B cell (primary cell): ENCODE data around the gene BRD1. TPM values are rescaled to one million over a fixed set of nuclear protein-coding genes. Genes with fewer than 3 reads are reported as not detected.

Source experiments
- ATAC-seq: fragments of 200-7000 bp; cut with Tn5 transposase; one replicate; pipeline ENCODE4 v1.10.0; 2021; ENCODE audit warnings: low read depth, mild to moderate bottlenecking, moderate number of reproducible peaks, moderate library complexity
- CTCF ChIA-PET: fragments of 350-600 bp; sonication (Branson Sonifier 250); formaldehyde crosslinking; loops from one replicate; lab custom pipeline; 2021; ENCODE audit warnings: antibody characterized with exemption, inconsistent platforms; lab: Charles Lee
- POLR2A ChIA-PET: fragments of 350-600 bp; sonication (Branson Sonifier 250); formaldehyde crosslinking; loops from one replicate; lab custom pipeline; 2021; ENCODE audit warnings: antibody characterized with exemption; lab: Charles Lee
- DNase-seq: peaks from one replicate; pipeline ENCODE4 v3.0.0; 2013
- H2AFZ ChIP-seq: 2 replicates; pipeline ENCODE4 v1.6.1; 2012; ENCODE audit warnings: mild to moderate bottlenecking, low read depth, low read length; ENCODE audit not compliant: insufficient read depth, poor library complexity, severe bottlenecking
- H3K27ac ChIP-seq, 2 donors: 1 replicate in 1 of 2; 2 replicates in 1 of 2; pipeline ENCODE4 v1.5.1; 2012 to 2013; ENCODE audit warnings: low read length in 2 of 2, mild to moderate bottlenecking in 2 of 2, moderate library complexity in 1 of 2
- H3K27me3 ChIP-seq, 4 experiments: fragments of 200-600 bp in 1 of 4; sonication (generic) in 1 of 4; replicated peaks in 1 of 4; 1 replicate in 2 of 4; 2 replicates in 2 of 4; pipeline versions ENCODE4 v1.6.1 to v1.7.0; 2013 to 2016; ENCODE audit warnings: low read length in 3 of 4, mild to moderate bottlenecking in 2 of 4, mixed read lengths in 1 of 4, moderate library complexity in 1 of 4; ENCODE audit not compliant: insufficient read depth in 4 of 4, control insufficient read depth in 3 of 4; ENCODE audit errors: control extremely low read depth in 1 of 4
- H3K36me3 ChIP-seq, 2 experiments: replicated peaks in 1 of 2; 1 replicate in 1 of 2; 2 replicates in 1 of 2; pipeline versions ENCODE4 v1.6.1 to v1.7.1; 2013; ENCODE audit warnings: low read length in 1 of 2; ENCODE audit not compliant: insufficient read depth in 2 of 2, control insufficient read depth in 1 of 2; ENCODE audit errors: control extremely low read depth in 1 of 2, extremely low read depth in 1 of 2
- H3K4me1 ChIP-seq, 2 donors: fragments of 200-600 bp in 1 of 2; sonication (generic) in 1 of 2; 1 replicate in 1 of 2; 2 replicates in 1 of 2; pipeline versions ENCODE4 v1.5.1 to v1.6.1; 2013 to 2017; ENCODE audit warnings: low read length in 2 of 2; ENCODE audit not compliant: control insufficient read depth in 2 of 2, insufficient read depth in 2 of 2
- H3K4me2 ChIP-seq: replicated peaks from 2 replicates; pipeline ENCODE3; 2012; ENCODE audit warnings: mild to moderate bottlenecking, low read depth, low read length; ENCODE audit not compliant: poor library complexity, severe bottlenecking
- H3K4me3 ChIP-seq, 5 experiments: fragments of 200-600 bp in 1 of 5; sonication (generic) in 1 of 5; 1 replicate in 3 of 5; 2 replicates in 2 of 5; pipeline versions ENCODE4 v1.5.1 to v1.7.0; 2011 to 2016; ENCODE audit warnings: low read length in 4 of 5, mild to moderate bottlenecking in 4 of 5, low read depth in 2 of 5, control low read depth in 1 of 5, moderate library complexity in 1 of 5; ENCODE audit not compliant: insufficient read depth in 1 of 5; ENCODE audit errors: control extremely low read depth in 1 of 5, extremely low read depth in 1 of 5
- H3K79me2 ChIP-seq: fragments of 200-600 bp; sonication (generic); one replicate; pipeline ENCODE4 v1.6.0; 2016; ENCODE audit warnings: low read length; ENCODE audit not compliant: control insufficient read depth, insufficient read depth
- H3K9ac ChIP-seq: fragments of 200-600 bp; sonication (generic); 2 replicates; pipeline ENCODE4 v1.6.1; 2017; ENCODE audit warnings: mild to moderate bottlenecking, low read length, moderate library complexity
- H3K9me3 ChIP-seq, 3 donors: one replicate each; pipeline versions ENCODE4 v1.6.1 to v1.7.1; 2013; ENCODE audit warnings: low read length in 2 of 3; ENCODE audit not compliant: control insufficient read depth in 2 of 3, insufficient read depth in 1 of 3; ENCODE audit errors: control extremely low read depth in 1 of 3
- H4K20me1 ChIP-seq: 2 replicates; pipeline ENCODE4 v1.6.0; 2012; ENCODE audit warnings: mild to moderate bottlenecking, low read length; ENCODE audit not compliant: insufficient read depth, control insufficient read depth, poor library complexity, severe bottlenecking
- H3K27ac Mint-ChIP-seq: one replicate; pipeline ENCODE4 v1.8.0; 2021; ENCODE audit warnings: mixed read lengths
- H3K27me3 Mint-ChIP-seq: one replicate; pipeline ENCODE4 v1.8.0; 2021; ENCODE audit warnings: mixed read lengths
- H3K4me1 Mint-ChIP-seq: one replicate; pipeline ENCODE4 v1.8.0; 2021; ENCODE audit warnings: mixed read lengths
- H3K4me3 Mint-ChIP-seq: one replicate; pipeline ENCODE4 v1.8.0; 2021; ENCODE audit warnings: mixed read lengths
- H3K9me3 Mint-ChIP-seq: one replicate; pipeline ENCODE4 v1.8.0; 2022; ENCODE audit warnings: mixed read lengths; ENCODE audit not compliant: insufficient read depth
- CTCF ChIP-seq: fragments of 200-600 bp; IDR thresholded peaks from one replicate; pipeline ENCODE4 v1.8.0; 2022; ENCODE audit warnings: antibody characterized with exemption, mild to moderate bottlenecking
- EZH2 ChIP-seq: IDR thresholded peaks from 2 replicates; pipeline ENCODE4 v1.6.1; 2012; ENCODE audit warnings: borderline replicate concordance, low read depth, mild to moderate bottlenecking, moderate library complexity, low read length; ENCODE audit not compliant: insufficient read depth, poor library complexity, severe bottlenecking
- WGBS: methylation state at CpG from one replicate; pipeline ENCODE4 v1.1.5; 2013; ENCODE audit warnings: missing lambda C conversion rate; ENCODE audit not compliant: insufficient coverage; 5-methylcytosine and 5-hydroxymethylcytosine counted together
- intact Hi-C: fragments of 100-400 bp; cut with micrococcal nuclease; formaldehyde crosslinking; loops from one replicate; pipeline ENCODE4 v1.10.0; 2022
- polyA plus RNA-seq: library from polyadenylated mRNA; depleted of rRNA; stranded (reverse); fragments of >200 nt; gene quantifications from 2 replicates; pipeline ENCODE4 v1.2.3, GENCODE V29; 2012
- total RNA-seq, 2 donors: library from RNA; stranded (reverse); fragments of 120-200 nt in 1 of 2; gene quantifications; 1 replicate in 1 of 2; 2 replicates in 1 of 2; pipeline versions ENCODE4 v1.2.3 to v1.2.4, GENCODE V29; 2013 to 2022

Gene BRD1
- total and polyA plus RNA-seq, 2 donors (not counting 1 experiment from before 2014, with no cell fraction given) = 16.9 to 73.3 TPM

GRCh38 chr22:49760630-49761571 is 66.8 kb downstream of the BRD1 start:
- Histone ChIP-seq H3K27ac (no peak overlapping the region), H3K79me2 (no peaks in the 10 kb centered on the region), H3K9ac (no peak overlapping the region), H3K9me3 (peaks cover 0 to 19% (median 0%) of the 10 kb centered on the region in 3 donors), H4K20me1 (no peaks in the 10 kb centered on the region), H3K4me1 (peaks cover 0 to 7% of the 10 kb centered on the region in 2 donors), H2AFZ (peak overlapping the region; percentile 8), H3K4me3 (no peak overlapping the region), H3K36me3 (no peaks in the 10 kb centered on the region), H3K4me2 (no peak overlapping the region), H3K27me3 (peaks cover 0 to 5% (median 0%) of the 10 kb centered on the region in 4 experiments)
- ChIA-PET CTCF (no interaction called here), POLR2A (interaction anchor here (0.7 kb wide), 1 partner anchor 427 kb away, joined by 3 read pairs; no protein-coding TSS in a partner anchor)
- Mint-ChIP-seq H3K4me1 (peaks cover 3% of the 10 kb centered on the region), H3K27ac (no peak overlapping the region), H3K27me3 (peaks cover 6% of the 10 kb centered on the region), H3K9me3 (no peaks in the 10 kb centered on the region), H3K4me3 (no peak overlapping the region)
- WGBS = 30% methylated on average over 10 of the region's 13 CpGs
- TF ChIP-seq CTCF (no peak), EZH2 (no peak)
- ATAC-seq (no peak), DNase-seq (no peak)
- intact Hi-C loops = loop anchor here (10.0 kb wide), 1 partner anchor 444 kb away; the partner anchor contains the start of gene SELENOO

- CTCF ChIA-PET = no interaction called here
- TF ChIP-seq EZH2 (no peak), CTCF (no peak)
- DNase-seq = no peak
- H3K27ac ChIP-seq = no peak overlapping the region
- WGBS = 45% methylated on average over 5 of the region's 5 CpGs
- no peak overlapping the region for H3K27ac Mint-ChIP-seq
- peaks cover 0 to 7% of the 10 kb centered on the region in 2 donors for H3K4me1 ChIP-seq
- POLR2A ChIA-PET = no interaction called here
- H3K4me3 Mint-ChIP-seq = no peak overlapping the region
- no peak overlapping the region for H3K9ac ChIP-seq
- peaks cover 0 to 5% (median 0%) of the 10 kb centered on the region in 4 experiments for H3K27me3 ChIP-seq
- no peaks in the 10 kb centered on the region for H3K79me2 ChIP-seq
- H3K4me1 Mint-ChIP-seq = peaks cover 3% of the 10 kb centered on the region
- no peak overlapping the region for H3K4me3 ChIP-seq
- intact Hi-C loops = loop anchor here (10.0 kb wide), 1 partner anchor 445 kb away; the partner anchor contains the start of gene SELENOO
- no peak overlapping the region for H3K4me2 ChIP-seq
- no peaks in the 10 kb centered on the region for H3K9me3 Mint-ChIP-seq
- no peaks in the 10 kb centered on the region for H3K36me3 ChIP-seq
- H2AFZ ChIP-seq = no peak overlapping the region
- no peaks in the 10 kb centered on the region for H4K20me1 ChIP-seq
- H3K27me3 Mint-ChIP-seq = peaks cover 6% of the 10 kb centered on the region
- H3K9me3 ChIP-seq = peaks cover 0 to 13% (median 0%) of the 10 kb centered on the region in 3 donors
- ATAC-seq = no peak
Measured at GRCh38 chr22:49760280-49760629, 67.4 kb downstream of the BRD1 start.
